ENCODE data around the gene CREB3L1. TPM values are rescaled to one million over a fixed set of nuclear protein-coding genes. Genes with fewer than 3 reads are reported as not detected.

The CREB3L1 gene
- total and polyA plus RNA-seq, 10 donors = 0.28 to 8.9 (median 2.8) TPM

DNA sequence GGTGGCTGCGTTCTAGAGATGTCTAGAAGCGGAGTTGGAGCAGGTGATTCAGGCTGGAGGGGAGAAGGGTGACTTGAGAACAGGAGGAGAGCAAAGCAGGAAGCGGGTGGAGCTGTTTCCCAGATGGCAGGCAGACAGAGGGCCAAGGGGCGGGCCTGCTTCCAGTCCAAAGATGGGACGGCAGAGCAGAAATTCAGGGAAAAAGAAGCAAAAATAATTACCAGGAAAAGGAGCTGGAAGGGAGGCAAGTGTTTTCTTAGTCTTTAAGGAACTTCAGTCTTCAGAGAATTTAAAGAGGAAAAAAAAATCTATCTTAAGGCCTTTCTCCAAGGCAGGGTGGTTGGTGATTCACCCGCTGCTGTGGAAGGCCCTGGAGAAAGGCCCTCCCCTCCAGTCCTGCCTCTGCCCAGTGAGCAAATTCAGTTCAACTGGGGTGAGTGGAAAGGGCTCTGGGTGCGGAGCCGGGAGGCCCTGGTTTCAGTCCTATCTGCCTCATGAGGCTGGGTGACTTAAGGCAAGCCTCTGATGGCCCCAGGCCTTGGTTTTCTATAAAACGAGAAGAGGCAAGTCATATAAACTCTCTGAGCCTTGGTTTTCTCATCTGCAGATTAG, 4.5 kb upstream of the CREB3L1 start:
- Histone ChIP-seq H3K27me3 (replicated peaks in 1 of 7) (peaks cover 0 to 38% (median 20%) of the 10 kb centered on the region in 7 donors), H3K4me1 (peaks cover 6 to 33% (median 14%) of the 10 kb centered on the region in 6 donors), H3K27ac (peak overlapping the region in 7 of 8 donors; percentile 35 to 63 (median 60)), H3K4me3 (no peak overlapping the region), H3K9me3 (no peaks in the 10 kb centered on the region), H3K36me3 (no peaks in the 10 kb centered on the region)
- WGBS, 5 donors = 69 to 75% (median 69%) methylated on average over 9 of the region's 9 CpGs
- intact Hi-C loops (cut with DNase I; ENCODE audit: low total_unique reads) = no loop called here
- no peak for TF ChIP-seq POLR2A (IDR thresholded peaks at IDR 0.05)
- TF ChIP-seq, protein P1, sequence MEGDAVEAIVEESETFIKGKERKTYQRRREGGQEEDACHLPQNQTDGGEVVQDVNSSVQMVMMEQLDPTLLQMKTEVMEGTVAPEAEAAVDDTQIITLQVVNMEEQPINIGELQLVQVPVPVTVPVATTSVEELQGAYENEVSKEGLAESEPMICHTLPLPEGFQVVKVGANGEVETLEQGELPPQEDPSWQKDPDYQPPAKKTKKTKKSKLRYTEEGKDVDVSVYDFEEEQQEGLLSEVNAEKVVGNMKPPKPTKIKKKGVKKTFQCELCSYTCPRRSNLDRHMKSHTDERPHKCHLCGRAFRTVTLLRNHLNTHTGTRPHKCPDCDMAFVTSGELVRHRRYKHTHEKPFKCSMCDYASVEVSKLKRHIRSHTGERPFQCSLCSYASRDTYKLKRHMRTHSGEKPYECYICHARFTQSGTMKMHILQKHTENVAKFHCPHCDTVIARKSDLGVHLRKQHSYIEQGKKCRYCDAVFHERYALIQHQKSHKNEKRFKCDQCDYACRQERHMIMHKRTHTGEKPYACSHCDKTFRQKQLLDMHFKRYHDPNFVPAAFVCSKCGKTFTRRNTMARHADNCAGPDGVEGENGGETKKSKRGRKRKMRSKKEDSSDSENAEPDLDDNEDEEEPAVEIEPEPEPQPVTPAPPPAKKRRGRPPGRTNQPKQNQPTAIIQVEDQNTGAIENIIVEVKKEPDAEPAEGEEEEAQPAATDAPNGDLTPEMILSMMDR (IDR thresholded peaks at IDR 0.05 in 8 of 11, conservative IDR thresholded peaks at IDR 0.05 in 3 of 11) = no peak
- TF ChIP-seq POLR2AphosphoS5 (IDR thresholded peaks at IDR 0.05) = no peak
- peak; percentile 64 for DNase-seq

GRCh38 chr11:46273511-46274205, 3.8 kb upstream of the CREB3L1 start:
- peak overlapping the region in 7 of 8 donors; percentile 29 to 63 (median 59) for H3K27ac ChIP-seq
- peak; percentile 57 for DNase-seq
- peaks cover 6 to 40% (median 21%) of the 10 kb centered on the region in 6 donors for H3K4me1 ChIP-seq
- 71 to 85% (median 84%) methylated on average over 6 to 7 of the region's 7 CpGs for WGBS, 5 donors
- TF ChIP-seq POLR2A (IDR thresholded peaks at IDR 0.05) (no peak), POLR2AphosphoS5 (IDR thresholded peaks at IDR 0.05) (no peak)
- TF ChIP-seq, protein P1 (IDR thresholded peaks at IDR 0.05 in 8 of 11, conservative IDR thresholded peaks at IDR 0.05 in 3 of 11) = no peak
- intact Hi-C loops (cut with DNase I; ENCODE audit: low total_unique reads) = no loop called here
- H3K36me3 ChIP-seq = no peaks in the 10 kb centered on the region
- H3K9me3 ChIP-seq = no peaks in the 10 kb centered on the region
- no peak overlapping the region for H3K4me3 ChIP-seq
- peaks cover 3 to 45% (median 27%) of the 10 kb centered on the region in 7 donors for H3K27me3 ChIP-seq (replicated peaks in 1 of 7)

- peaks cover 10 to 48% (median 21%) of the 10 kb centered on the region in 6 donors for H3K4me1 ChIP-seq
- peaks cover 3 to 64% (median 31%) of the 10 kb centered on the region in 7 donors for H3K27me3 ChIP-seq (replicated peaks in 1 of 7)
- intact Hi-C loops (cut with DNase I; ENCODE audit: low total_unique reads) = no loop called here
- TF ChIP-seq POLR2A (IDR thresholded peaks at IDR 0.05) (no peak), POLR2AphosphoS5 (IDR thresholded peaks at IDR 0.05) (no peak)
- TF ChIP-seq, protein P1 (IDR thresholded peaks at IDR 0.05 in 8 of 11, conservative IDR thresholded peaks at IDR 0.05 in 3 of 11) = no peak
- 51 to 67% (median 63%) methylated on average over 6 of the region's 6 CpGs for WGBS, 5 donors
- no peaks in the 10 kb centered on the region for H3K9me3 ChIP-seq
- H3K36me3 ChIP-seq = no peaks in the 10 kb centered on the region
- H3K4me3 ChIP-seq = no peak overlapping the region
- H3K27ac ChIP-seq = no peak overlapping the region
- DNase-seq = no peak
Measured at GRCh38 chr11:46275964-46276641, 1.4 kb upstream of the CREB3L1 start.

DNA sequence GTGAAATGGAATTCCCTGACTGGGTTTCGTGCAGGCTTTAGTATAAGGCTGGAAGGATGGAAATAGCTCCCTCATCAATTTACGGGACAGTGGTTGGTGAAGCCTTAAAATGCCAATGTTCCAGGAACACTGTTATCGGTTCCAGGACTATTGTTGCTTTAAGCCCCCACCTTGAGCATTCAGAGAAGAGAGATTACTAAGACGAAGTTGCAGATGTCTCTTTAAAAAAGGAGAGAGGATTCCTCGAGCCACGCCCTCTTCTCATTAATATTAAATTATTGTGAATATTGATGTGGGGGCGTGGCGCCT, 195 bp upstream of the CREB3L1 start:
- intact Hi-C loops (cut with DNase I; ENCODE audit: low total_unique reads) = no loop called here
- peak overlapping the region; percentile 23 to 66 (median 35) for H3K4me3 ChIP-seq
- peak overlapping the region in 2 of 8 donors; percentile 64 to 71 for H3K27ac ChIP-seq
- H3K36me3 ChIP-seq = no peaks in the 10 kb centered on the region
- H3K9me3 ChIP-seq = no peaks in the 10 kb centered on the region
- WGBS, 5 donors = 13 to 19% (median 15%) methylated on average over 8 of the region's 8 CpGs
- H3K4me1 ChIP-seq = peaks cover 10 to 52% (median 21%) of the 10 kb centered on the region in 6 donors
- TF ChIP-seq POLR2A (IDR thresholded peaks at IDR 0.05) (no peak), POLR2AphosphoS5 (IDR thresholded peaks at IDR 0.05) (no peak)
- TF ChIP-seq, protein P1 (IDR thresholded peaks at IDR 0.05 in 8 of 11, conservative IDR thresholded peaks at IDR 0.05 in 3 of 11) = no peak
- DNase-seq = no peak
- peaks cover 3 to 75% (median 31%) of the 10 kb centered on the region in 7 donors for H3K27me3 ChIP-seq (replicated peaks in 1 of 7)
